Erythroblast (primary cell): ENCODE results near the gene ZDHHC11.
"Not testable (repeated sequence)": the region's sequence is repeated elsewhere in the genome, so short reads cannot be mapped to it uniquely, and the experiment has no call there.

ENCODE experiments used
- GATA1 ChIP-seq: IDR thresholded peaks from 2 replicates; pipeline ENCODE4 v1.6.1; 2011; ENCODE audit warnings: low read depth, mild to moderate bottlenecking, control low read depth, low read length, moderate library complexity
- POLR2A ChIP-seq: IDR thresholded peaks from 2 replicates; pipeline ENCODE4 v1.6.1; 2011; ENCODE audit warnings: mild to moderate bottlenecking, low read length

DNA sequence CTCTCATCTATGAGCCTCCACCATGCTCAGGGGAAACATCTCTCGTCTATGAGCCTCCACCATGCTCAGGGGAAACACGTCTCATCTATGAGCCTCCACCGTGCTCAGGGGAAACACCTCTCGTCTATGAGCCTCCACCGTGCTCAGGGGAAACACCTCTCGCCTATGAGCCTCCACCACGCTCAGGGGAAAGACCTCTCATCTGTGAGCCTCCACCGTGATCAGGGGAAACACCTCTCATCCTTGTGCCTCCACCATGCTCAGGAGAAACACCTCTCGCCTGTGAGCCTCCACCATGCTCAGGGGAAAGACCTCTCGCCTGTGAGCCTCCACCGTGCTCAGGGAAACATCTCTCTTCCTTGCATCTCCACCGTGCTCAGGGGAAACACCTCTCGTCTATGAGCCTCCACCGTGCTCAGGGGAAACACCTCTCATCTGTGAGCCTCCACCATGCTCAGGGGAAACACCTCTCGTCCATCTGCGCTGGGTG lies 96.6 kb downstream of the ZDHHC11 start:
- TF ChIP-seq POLR2A, GATA1: not testable (repeated sequence)
